HG02642 (cell line): ENCODE measurements around the gene ERC2.

Source experiments
- ATAC-seq: cut with Tn5 transposase; IDR thresholded peaks from one replicate; pipeline ENCODE4 v1.9.1; 2021; ENCODE audit warnings: mild to moderate bottlenecking; ENCODE audit not compliant: unreplicated experiment, poor library complexity

Gene ERC2

DNA sequence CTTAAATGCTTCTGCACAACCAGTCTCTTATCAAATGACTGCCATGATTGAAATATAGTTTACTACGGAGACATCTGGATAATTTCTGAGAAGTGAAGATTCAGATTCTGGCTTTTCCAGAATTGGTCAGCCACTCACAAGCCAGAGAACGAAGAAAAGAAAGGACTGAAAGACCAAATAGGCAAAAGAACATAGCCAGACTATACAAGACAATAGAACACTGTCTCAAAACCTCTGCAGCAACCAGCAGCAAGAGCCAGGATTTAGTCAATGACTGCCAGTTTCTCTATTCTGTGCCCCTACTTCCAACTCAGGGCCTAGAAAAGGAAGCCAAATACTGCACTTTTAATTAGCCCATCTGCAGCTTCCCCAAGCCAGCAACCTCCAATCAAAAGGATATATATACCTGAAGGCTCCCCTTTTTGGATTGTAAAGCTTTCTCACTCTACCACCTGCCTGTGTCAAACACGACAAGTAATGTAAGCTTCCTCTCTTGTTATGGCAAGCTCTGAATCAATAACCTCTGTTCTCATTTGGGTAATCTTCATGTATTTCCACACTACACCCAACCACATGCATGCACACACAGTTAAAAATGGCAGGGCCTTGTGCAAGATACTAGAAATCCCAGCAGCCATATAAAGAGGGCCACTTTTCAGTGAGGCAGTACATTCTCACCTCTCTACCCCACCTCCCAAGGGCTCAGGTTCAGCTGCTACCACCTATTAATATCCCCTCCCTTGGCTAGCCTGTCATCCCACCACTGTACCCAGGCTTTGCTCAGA is 97.1 kb downstream of the ERC2 start:
- no peak for ATAC-seq

DNA sequence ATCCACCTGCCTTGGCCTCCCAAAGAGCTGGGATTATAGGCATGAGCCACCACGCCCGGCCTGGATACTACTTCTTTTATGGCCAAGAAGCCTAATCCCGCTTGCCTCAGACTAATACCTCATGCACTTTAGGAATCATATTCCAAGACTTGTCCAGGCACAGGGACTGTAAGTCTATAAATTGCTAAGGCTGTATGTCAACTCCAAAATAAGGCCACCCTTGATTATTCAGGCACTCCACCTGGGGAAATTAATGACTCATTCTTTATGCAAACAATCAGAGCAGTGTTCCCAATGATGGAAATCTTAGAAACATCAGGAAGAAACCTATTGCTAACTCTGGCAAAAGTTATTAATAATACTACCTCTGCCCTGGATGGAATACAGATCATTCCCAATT is 98.4 kb downstream of the ERC2 start:
- ATAC-seq, result no peak

DNA sequence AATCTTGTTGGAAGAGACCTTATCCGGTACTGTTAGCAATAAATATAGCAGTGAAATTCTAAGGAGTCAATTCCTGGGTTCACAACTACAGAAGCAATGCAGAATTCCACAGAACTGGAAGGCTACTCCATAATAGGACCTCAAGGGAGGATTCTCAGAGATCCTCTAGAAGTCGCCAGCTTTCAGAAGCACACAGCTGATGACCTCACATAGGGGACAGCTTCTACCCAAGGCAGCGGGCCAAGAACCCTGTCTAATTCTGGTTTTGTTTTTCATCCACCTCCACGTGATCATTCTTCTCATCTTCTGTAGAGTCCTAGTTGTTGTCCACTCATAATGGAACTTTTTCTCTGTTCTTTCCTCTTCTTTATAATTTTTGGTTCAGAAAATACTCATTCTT is 99.4 kb downstream of the ERC2 start:
- no peak for ATAC-seq

DNA sequence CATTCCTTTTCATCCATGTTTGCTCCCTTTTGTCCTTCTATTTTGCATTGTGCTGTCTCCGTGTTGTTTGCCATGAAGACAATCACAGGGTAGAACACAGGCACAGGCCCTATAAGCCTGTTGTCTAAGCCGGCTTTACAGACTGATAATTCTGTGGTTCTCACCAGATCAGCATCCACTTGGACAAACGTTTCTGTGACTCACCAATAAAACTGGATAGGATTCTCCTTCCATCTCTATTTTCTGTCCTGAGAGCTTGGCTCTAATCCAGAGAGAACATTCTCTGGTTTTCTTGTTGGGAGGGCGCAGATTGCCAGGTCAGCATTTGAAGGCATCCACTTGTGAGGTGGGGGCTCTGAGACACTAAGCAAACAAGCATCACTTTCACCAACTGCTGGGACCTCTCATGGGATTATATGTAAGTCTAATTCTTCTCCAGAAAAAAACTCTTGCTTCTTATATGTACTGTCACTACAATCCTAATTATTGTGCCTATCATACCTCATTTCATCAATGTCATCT is 101.6 kb downstream of the ERC2 start:
- ATAC-seq, result no peak

DNA sequence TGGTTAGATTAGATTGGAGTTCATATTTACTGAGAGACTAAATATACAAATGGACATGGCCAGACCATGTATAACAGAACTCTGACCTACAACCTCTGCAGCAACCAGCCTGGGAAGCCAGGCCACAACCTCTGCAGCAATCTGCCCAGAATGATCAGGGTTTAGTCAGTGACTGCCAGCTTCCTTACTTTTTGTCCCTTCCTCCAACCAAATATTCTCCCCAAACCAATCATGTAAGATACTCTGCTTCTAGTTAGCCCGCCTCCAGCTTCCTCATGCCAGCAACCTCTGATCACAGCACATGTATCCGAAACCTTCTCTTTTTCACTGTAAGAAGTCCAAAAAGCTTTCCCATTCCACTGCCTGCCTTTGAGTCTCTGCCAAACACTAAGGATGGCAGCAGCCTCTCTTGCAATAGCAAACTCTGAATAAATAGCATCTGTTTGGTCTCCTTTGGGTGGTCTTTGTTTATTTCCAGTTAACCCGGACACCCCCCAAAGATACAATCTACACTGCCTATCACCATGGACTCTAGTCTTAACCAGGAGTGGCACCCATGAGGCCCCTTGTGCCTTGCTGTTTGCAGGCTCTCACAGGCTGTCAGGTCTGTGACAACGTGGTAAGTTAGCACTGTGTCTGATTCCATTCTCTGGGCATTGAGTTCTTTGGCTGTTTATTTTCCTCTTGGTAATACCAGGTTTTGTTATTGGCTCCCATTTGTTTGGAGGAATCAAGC is 102.2 kb downstream of the ERC2 start:
- no peak for ATAC-seq

DNA sequence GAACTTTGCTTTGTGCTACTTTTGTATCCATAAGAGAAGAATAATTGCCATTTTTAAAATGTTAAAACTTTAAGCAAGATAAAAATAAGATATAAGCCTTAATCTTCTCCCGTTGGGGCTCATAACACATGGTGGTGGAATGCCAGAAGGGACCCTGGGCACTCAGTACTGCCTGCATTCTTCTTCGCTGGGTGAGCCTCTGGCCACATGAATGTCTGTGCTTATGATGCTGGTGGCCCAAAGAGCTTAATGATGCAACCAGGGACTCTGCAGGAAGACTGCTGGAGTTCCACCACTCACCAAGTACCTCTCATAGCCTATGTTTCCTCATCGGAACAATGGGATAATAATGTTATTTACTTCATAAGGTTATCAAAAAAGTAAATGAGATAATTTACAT is 103.6 kb downstream of the ERC2 start:
- ATAC-seq, result no peak

DNA sequence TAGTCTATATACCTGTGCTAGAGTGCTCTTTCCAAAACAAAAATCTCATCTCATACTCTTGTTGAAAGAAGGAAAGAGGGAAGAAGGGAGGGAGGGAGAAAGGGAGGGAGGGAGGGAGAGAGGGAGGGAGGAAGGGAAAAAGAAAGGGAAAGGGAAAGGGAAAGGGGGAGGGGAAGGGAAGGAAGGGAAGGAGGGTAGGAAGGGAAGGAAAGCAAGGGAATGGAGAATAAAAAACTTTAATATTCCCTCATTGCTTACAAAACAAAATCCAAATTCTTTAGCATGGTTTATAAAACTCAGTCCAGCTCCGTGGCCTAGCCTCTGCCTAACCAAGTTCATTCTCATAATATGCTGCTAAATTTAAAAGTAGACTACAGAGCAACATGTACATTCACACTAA is 104.5 kb downstream of the ERC2 start:
- ATAC-seq, result no peak

DNA sequence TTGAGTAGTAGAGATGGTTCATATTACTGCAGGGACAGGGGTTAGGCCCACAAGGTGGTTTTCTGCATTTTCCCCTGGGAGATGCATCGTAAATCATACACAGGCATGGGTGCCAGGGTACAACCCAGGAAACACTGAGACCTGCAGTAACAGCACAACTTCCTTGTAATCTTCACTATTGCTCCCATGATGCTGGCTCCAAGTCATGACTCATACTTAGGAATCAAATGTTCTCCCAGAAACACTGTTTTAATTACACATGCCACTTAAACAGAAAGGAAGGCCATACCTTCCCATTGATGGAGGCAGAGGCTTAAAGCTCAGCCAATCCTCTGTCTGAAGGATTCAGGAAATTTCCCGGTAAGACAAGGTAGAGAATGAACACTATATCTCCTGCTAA is 106.5 kb downstream of the ERC2 start:
- ATAC-seq, result no peak

DNA sequence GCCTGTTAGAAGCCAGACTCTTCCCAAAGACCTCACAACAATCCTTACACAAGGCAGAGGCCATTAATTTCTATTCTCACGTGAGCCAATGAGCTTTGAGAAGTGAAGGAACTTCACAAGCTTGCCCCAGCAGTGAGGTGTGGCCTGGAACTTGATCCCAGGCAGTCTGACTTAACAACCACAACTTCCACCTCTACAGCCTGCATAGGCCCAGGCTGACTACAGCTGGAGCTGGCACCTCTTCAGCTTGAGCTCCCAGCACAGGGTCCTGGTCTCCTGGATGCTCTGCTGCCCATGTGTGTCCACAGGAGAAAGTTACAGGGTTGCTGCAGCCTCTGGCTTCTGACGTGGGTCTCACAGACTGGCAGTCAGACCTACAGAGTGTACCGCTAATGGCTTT is 111.0 kb downstream of the ERC2 start:
- ATAC-seq, result no peak

DNA sequence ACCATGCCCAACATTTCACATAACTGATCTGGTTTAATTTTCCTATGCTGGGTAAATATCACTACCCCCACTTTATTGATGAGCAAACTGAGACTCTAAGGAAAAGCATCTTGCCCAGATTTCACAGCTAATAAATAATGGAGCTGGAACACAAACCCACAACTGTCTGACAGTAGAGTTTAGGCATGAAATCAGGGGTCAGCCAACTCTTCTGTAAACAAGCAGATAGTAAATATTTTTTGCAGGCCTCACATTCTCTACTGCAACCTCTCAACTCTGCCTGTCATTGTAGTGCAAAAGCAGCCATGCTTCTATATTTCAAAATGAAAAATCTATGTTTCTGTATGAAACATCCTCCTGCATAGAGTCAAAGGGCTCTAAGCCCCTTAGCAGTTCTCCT is 111.5 kb downstream of the ERC2 start:
- no peak for ATAC-seq

DNA sequence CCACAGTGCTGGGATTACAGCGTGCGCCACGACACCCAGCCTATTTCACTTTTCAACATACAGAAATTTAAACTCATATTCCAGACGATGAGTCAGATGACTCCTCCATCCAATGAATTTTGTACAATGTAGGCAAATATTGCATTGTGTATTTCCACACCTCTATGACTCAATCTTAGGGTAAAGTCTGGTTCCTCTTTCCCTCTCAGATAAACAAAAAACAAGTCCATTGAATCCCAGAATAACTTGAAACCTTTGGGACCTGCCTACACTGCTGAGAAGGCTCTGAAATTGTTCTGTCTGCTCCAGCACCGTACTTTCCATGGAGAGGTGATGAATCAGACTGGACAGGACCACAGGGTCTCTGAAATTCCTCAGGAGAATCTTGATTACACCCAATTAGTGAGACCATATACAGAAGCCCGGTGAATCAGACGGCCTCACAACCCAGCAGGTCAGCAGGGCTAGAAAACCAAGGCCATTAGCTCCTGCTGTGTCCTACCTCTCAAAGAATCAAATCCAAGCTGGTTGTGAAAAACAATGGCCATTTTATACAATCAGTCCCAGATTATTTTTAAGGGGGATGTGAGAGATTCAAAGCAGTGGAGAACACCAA is 112.6 kb downstream of the ERC2 start:
- no peak for ATAC-seq

DNA sequence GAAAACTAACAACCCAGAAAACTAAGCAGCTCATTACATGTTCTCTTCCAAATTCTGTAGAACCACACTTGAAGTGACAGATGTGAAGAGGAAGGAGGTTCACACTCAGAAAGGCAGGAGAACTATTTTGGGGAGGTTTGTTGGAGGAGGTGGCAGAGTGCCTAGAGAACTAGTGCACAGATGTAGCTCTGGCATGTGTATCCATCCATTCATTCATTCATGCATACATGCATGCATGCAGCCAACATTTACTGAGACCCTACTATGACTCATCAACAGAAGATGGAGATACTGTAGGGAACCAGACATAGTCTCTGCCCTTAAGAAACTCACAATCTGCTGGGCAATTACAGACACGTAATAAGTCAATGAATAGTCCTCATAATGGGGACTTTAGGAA is 116.7 kb downstream of the ERC2 start:
- no peak for ATAC-seq

DNA sequence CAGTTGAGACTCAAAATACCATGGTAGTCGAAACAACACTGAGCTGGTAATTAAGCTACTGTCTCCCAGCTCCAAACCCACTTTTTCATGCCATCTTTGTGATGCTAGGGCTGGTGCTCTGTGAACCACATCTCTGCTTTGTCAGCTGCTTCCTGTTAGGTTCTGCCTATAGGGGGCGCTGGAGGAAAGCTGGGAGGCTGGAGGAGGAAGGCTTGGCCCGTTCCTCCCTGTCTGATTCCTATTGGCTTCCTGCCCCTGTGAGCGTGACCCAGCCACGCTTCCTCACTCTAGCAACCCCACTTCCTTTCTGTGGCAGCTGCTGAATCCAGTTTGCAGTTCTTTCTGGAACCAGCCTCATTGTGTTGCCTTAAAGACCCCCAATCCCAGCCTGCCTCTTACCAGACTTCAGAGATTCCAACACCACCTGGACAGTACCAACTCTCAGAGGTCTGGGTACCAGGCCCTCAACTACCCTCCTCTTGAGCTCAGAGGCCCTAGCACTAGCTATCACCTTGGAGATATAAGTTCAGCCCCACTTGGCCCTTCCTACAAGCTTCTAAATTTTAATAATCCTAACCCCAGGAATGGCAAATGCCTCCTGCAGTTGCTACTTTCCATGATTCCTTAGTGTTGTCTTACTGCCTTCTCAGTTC is 120.9 kb downstream of the ERC2 start:
- no peak for ATAC-seq

DNA sequence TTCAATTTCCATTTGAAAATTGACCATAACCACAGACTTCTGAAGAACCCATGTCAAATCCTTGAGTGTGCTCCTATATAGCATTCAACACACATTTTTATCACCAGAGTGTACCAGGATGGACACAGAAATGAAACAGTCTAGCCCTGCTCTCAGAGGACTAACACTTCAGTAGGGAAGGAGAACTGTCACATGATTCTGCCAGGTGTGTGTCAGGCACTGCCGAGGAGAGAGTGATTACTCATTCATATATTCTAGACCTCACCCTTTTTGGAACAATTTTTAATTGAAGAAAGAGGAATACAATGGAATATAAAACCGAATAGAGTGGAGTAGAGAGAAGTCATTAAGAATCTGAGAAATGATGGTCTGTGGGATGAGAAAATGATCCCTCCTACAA is 125.8 kb downstream of the ERC2 start:
- ATAC-seq, result no peak

DNA sequence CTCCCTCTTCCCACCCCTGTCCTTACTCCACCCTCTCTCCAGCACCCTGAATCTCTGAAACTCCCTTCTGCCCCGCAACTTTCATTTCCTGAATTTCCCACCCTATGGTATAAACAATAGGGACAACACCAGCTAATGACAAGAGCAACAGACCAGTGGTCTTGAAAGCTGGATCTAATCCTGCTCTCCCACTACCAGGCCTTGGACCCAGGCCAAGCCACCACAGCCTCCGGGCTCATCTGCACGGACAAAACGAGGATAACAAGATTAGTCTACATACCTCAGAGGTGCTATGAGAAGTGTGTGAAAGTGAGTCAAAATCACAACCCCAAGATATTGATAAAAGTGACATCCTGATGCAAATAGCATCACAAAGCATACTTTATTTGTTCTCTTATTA is 128.6 kb downstream of the ERC2 start:
- ATAC-seq, result no peak

DNA sequence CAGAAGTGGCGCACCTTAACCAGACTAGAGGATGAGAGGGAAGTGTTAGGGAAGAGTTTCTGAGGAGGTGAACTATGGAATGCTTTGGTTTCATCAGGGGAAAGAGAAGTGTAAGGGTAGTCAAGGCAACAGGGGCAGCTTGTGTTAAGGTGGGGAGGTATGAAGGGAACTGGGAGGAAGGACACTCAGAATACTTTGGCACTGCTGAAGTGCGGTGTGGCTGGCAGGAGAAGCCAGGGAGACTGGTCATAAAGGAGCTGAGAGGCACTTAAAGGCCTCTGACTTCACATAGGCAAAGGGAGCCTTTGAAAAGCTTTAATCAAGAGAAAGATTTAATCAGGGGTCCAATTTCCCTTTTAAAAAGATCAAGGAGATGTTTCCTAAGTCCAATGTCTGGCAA is 129.0 kb downstream of the ERC2 start:
- no peak for ATAC-seq

DNA sequence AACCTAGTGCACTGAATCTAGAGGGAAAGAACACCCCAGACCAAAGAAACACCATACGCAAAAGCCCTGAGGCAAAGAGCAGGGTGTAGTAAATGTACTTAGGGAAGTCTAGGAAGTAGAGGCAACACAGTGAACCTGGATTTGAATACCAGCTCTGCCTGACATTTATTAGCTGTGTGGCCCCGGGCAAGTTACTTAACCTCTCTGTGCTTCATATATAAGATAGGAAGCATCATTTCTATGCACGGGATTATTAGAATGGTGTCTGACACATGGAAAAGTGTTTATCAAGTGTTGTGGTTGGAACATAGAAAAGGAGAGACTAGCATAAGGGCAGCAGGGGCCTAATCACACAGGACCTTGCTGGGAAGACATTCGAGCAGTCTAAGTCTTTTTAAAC is 132.2 kb downstream of the ERC2 start:
- no peak for ATAC-seq

DNA sequence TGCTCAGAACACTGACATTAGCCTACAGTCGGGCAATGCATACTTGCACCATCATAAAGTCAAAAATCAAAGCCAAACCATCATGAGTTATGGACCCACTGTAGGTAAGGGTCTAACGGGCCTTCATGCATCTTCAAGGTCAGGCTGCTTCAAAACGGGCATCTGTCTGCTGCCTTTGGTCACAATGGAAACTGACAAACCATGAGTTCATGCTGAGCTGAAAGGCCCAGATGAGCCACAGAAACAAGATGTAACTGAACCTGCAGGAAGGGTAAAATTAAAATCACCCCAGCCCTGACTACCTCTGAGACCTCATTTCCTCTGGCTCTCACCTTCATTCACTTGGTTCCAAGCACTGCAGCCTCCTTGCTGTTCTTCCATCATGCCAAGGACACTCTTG is 143.8 kb downstream of the ERC2 start:
- ATAC-seq, result no peak

DNA sequence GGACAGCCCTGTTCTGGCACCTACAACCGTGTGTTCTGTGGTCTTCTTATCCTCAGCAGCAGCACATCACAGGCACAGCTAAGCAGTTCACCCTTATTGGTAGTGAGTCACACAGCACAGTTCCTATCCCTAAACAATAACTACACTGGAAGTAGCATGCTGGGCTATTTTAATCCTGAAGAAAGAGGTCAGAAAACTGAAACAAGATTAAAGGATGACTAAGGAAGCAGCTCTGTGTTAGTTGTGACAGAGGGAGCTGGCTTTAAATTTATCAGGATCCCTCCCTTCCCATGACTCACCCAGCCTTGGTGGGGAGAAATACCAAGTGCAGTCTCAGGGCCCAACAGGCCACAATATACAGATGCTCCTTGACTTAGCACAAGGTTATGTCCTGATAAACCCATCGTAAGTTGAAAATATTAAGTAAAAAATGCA is 144.3 kb downstream of the ERC2 start:
- ATAC-seq, result no peak

DNA sequence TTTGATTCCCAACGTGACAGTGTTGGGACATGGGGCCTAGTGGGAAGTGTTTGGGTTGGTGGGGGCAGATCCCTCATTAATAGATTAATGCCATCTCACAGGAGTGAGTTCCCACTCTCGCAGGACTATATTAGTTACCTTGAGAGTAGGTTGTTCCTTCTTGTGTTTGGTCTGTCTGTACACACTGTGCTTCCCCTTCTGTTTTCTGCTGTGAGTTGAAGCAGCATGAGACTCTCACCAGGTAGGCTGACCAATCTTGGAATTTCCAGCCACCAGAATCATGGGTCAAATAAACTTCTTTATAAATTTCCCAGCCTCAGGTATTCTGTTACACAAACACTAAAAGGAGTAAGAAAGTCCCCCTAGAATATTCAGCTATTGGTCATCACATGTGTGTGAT is 145.4 kb downstream of the ERC2 start:
- ATAC-seq, result no peak

DNA sequence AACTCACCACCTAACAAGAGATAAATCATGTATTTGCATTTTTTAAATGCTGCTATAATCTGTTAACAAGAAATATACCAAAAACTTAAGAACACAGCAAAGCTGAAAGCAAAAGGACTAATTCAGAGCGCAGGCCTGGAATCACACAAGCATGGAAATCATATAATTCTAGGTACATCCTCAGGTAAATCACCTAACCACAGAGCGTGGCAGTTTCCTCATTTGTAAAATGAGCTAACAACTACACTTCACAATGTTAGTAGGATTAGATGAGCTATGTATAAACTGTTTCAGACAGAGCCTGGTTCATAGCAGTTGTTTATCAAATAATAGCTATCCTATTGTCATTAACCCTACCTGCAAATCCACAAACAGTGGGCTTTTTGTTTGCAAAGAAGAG is 146.4 kb downstream of the ERC2 start:
- no peak for ATAC-seq
